ENCODE results near the gene EPHB6.

The EPHB6 gene

DNA sequence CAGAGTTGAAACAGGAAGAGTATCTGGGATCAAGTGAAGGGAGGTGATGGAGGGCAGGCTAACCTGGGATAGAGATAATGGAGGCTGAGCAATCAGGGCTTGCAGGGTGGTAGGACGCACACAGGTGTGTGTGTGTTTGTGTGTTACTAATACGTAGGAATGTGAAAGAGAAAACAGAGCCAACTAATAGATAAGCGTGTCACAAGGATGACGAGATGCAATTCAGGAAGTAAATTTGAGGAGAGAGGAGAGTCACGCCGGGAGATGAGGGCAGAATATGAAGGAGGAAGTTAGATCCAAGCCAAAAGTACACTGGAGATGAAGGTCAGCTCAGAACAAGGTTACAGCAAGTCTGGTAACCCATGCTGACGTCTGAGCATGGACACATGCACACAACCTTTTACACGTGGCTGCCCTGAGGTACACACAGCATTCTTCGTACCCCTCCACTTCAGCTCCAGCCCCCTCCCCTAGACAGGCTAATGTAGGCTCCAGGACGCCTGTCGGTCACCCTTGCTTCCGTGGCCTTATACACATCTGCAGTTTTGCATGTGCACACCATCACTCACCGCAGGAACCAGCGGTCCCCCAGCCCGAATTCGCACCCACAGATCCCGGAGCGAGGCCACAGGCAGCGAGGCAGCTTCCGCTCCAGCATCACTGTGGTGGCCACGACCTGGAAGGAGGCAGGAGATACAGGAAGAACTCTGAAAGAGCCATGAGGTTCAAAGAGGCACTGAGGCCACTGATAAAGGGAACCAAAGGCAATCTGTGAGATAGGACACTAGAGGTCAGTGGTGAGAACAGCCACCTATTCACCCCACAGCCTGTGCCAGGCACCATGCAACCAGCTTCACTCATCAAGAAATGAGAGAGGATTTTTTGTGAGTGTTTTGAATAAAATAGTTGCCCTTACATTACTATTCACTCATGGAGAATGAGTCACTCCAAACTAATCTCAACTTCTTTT, 54.3 kb downstream of the EPHB6 start:
- Histone ChIP-seq H3K36me3 (ENCODE audit: control insufficient read depth, insufficient read depth, low read length) (no peaks in the 10 kb centered on the region), H2AFZ (no peak overlapping the region), H3K4me1 (no peaks in the 10 kb centered on the region), H3K9me3 (ENCODE audit: control insufficient read depth, low read length) (no peaks in the 10 kb centered on the region), H3K27me3 (ENCODE audit: control insufficient read depth, insufficient read depth, low read length) (no peaks in the 10 kb centered on the region), H3K79me2 (no peaks in the 10 kb centered on the region), H3K27ac (no peak overlapping the region), H3K4me3 (ENCODE audit: low read depth, low read length) (no peak overlapping the region), H3K9ac (no peak overlapping the region), H3K4me2 (ENCODE audit: low read length) (no peak overlapping the region)
- peak; percentile 58 for TF ChIP-seq CTCF (IDR thresholded peaks at IDR 0.05)

DNA sequence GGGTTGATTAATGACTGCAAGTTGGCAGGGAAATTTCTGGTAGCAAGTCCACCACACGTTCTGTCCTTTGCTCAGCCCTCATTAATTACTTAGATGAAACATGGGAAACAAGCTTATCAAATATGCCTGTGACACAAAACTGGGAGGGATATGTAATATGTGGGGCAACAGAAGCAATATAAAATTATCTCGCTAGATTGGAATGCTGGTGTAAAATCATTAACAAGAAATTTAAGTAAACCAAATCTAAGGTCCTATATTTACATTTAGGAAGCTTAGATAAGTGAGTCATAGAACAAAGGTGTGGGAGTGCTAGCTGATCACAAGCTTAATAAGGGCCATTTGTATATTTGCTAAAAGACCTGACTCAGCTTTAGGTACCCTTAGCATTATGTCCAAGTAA, 55.2 kb downstream of the EPHB6 start:
- Histone ChIP-seq H3K36me3 (ENCODE audit: control insufficient read depth, insufficient read depth, low read length) (no peaks in the 10 kb centered on the region), H3K9ac (no peak overlapping the region), H3K79me2 (no peaks in the 10 kb centered on the region), H3K4me2 (ENCODE audit: low read length) (no peak overlapping the region), H3K4me3 (ENCODE audit: low read depth, low read length) (no peak overlapping the region), H3K9me3 (ENCODE audit: control insufficient read depth, low read length) (no peaks in the 10 kb centered on the region), H2AFZ (no peak overlapping the region), H3K27ac (no peak overlapping the region), H3K27me3 (ENCODE audit: control insufficient read depth, insufficient read depth, low read length) (no peaks in the 10 kb centered on the region), H3K4me1 (no peaks in the 10 kb centered on the region)
- no peak for TF ChIP-seq CTCF (IDR thresholded peaks at IDR 0.05)

- H3K9ac ChIP-seq, result no peak overlapping the region
- no peak overlapping the region for H3K27ac ChIP-seq
These were observed 55.6 kb downstream of the EPHB6 start for GRCh38 chr7:142910481-142910880.

DNA sequence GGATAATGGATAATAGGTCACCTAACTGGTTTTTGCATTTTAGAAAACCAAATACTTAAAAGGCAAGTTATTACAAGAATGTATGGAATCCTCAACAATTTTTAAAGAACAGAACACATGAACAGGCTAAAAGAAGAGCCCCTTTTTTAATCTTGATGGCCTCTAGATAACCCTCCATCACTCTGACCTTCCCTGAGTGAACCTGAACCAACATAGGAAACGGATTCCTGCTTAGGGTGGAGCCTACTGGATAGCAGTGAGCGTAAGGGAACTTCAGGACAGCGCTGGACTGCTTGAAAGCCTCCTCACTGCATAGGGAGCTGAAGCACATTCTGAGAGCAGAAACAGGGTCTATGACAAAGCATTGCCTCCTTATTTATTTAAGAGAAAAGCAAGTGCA, 58.2 kb downstream of the EPHB6 start:
- Histone ChIP-seq H3K27ac (no peak overlapping the region), H3K27me3 (ENCODE audit: control insufficient read depth, insufficient read depth, low read length) (no peaks in the 10 kb centered on the region), H3K4me3 (ENCODE audit: low read depth, low read length) (no peak overlapping the region), H3K4me1 (no peaks in the 10 kb centered on the region), H3K79me2 (no peaks in the 10 kb centered on the region), H3K9me3 (ENCODE audit: control insufficient read depth, low read length) (no peaks in the 10 kb centered on the region), H3K4me2 (ENCODE audit: low read length) (no peak overlapping the region), H3K9ac (no peak overlapping the region), H2AFZ (no peak overlapping the region), H3K36me3 (ENCODE audit: control insufficient read depth, insufficient read depth, low read length) (no peaks in the 10 kb centered on the region)
- no peak for TF ChIP-seq CTCF (IDR thresholded peaks at IDR 0.05)

More at GRCh38 chr7:142910481-142910880, 55.6 kb downstream of the EPHB6 start:
- H3K79me2 ChIP-seq, result no peaks in the 10 kb centered on the region
- no peak overlapping the region for H3K4me3 ChIP-seq (ENCODE audit: low read depth, low read length)
- TF ChIP-seq CTCF (IDR thresholded peaks at IDR 0.05), result no peak
- H2AFZ ChIP-seq, result no peak overlapping the region
- H3K4me1 ChIP-seq, result no peaks in the 10 kb centered on the region
- no peaks in the 10 kb centered on the region for H3K36me3 ChIP-seq (ENCODE audit: control insufficient read depth, insufficient read depth, low read length)
- H3K4me2 ChIP-seq (ENCODE audit: low read length), result no peak overlapping the region
- H3K9me3 ChIP-seq (ENCODE audit: control insufficient read depth, low read length), result no peaks in the 10 kb centered on the region
- no peaks in the 10 kb centered on the region for H3K27me3 ChIP-seq (ENCODE audit: control insufficient read depth, insufficient read depth, low read length)

All from parathyroid adenoma (tissue), 2 donors.